ENCODE data around the gene CCDC28A. TPM values are rescaled to one million over a fixed set of nuclear protein-coding genes. Genes with fewer than 3 reads are reported as not detected.
A peak's percentile ranks its signal among the peaks of the same experiment; 100 is the strongest.

The CCDC28A gene
- total and polyA plus RNA-seq, 2 of the 4 experiments (the other 2 are of a cell fraction), result 6.8 to 8.0 TPM

DNA sequence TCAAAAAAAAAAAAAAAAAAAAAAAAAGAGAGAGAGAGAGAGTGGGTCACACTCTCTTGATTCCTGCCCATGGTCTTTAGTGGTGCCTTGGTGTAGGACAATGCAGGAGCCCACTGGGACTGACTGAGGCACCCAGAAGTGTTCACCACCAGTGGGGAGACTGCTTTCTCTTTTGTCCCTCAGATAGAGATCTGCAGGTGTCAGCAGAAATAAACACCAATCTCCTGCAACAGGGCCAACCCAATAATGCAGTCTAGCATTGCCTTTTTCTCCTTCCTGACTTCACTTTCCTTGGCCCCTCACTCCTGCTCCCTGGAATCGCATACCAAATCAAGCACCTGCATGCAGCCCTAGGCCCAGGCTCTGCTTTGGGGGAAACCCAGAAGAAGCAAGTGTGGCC, 39.0 kb upstream of the CCDC28A start:
- no peak overlapping the region for H3K9ac ChIP-seq (ENCODE audit: low read depth, low read length)
- CTCF ChIA-PET, result no interaction called here
- H2AFZ ChIP-seq (replicated peaks; ENCODE audit: low read length, poor library complexity), result no peak overlapping the region
- H3K9me3 ChIP-seq (ENCODE audit: control insufficient read depth, insufficient read depth, low read length), result 0 out of 2 replicates have a peak, but pooled peaks cover 1% of the 10 kb centered on the region
- in situ Hi-C loops (cut with MboI; ENCODE audit: low sequenced_read_pairs) (no loop called here), intact Hi-C loops (cut with micrococcal nuclease) (no loop called here), dilution Hi-C loops (cut with HindIII; ENCODE audit: low sequenced_read_pairs, unreplicated experiment) (no loop called here)
- no CpG with 5 or more reads among the region's 1 CpG for WGBS, 2 experiments (ENCODE audit: extremely low coverage in 2 of 2, insufficient read length in 1 of 2)
- no peaks in the 10 kb centered on the region for H3K9me1 ChIP-seq (ENCODE audit: insufficient read depth, low read length)
- no peak overlapping the region for H3K14ac ChIP-seq (replicated peaks; ENCODE audit: low read depth, low read length)
- DNase-seq (no peak), ATAC-seq (ENCODE audit: low read depth) (no peak)
- H2BK15ac ChIP-seq (ENCODE audit: low read depth, low read length), result no peak overlapping the region
- POLR2A ChIA-PET (ENCODE audit: unreplicated experiment), result no interaction called here
- H2BK120ac ChIP-seq (ENCODE audit: low read depth, low read length), result no peak overlapping the region
- H2AK9ac ChIP-seq (replicated peaks; ENCODE audit: low read depth, low read length, poor library complexity), result no peak overlapping the region
- peak; percentile 51 for TF ChIP-seq MAFK (IDR thresholded peaks at IDR 0.05; ENCODE audit: low read depth, low read length)
- no peak for TF ChIP-seq BHLHE40 (IDR thresholded peaks at IDR 0.05; ENCODE audit: low read depth, low read length)
- no peak overlapping the region for H2BK5ac ChIP-seq (ENCODE audit: low read depth, low read length, poor library complexity, severe bottlenecking)
- H3K4me1 ChIP-seq (ENCODE audit: control insufficient read depth, insufficient read depth, low read length), result no peaks in the 10 kb centered on the region
- no peak overlapping the region for H3K18ac ChIP-seq (ENCODE audit: low read depth, low read length)
- H4K20me1 ChIP-seq (ENCODE audit: insufficient read depth, low read length), result no peaks in the 10 kb centered on the region
- H2AK5ac ChIP-seq (ENCODE audit: low read depth, low read length), result no peak overlapping the region
- no peak overlapping the region for H3K4ac ChIP-seq (ENCODE audit: low read depth, low read length)
- BruUV-seq (replicated peaks), result no TSS peak
- H3K36me3 ChIP-seq (ENCODE audit: control insufficient read depth, insufficient read depth, low read length), result no peaks in the 10 kb centered on the region
- no peaks in the 10 kb centered on the region for H3K27me3 ChIP-seq (ENCODE audit: control insufficient read depth, insufficient read depth, low read length)
- no peak overlapping the region for H2BK20ac ChIP-seq (ENCODE audit: low read depth, low read length)
- no peaks in the 10 kb centered on the region for H3K79me1 ChIP-seq (ENCODE audit: low read depth in 1 of 2, low read length in 2 of 2)
- no peak overlapping the region for H3K4me3 ChIP-seq (ENCODE audit: insufficient read depth, low read depth, low read length)
- no peak overlapping the region for H3K4me2 ChIP-seq (ENCODE audit: low read depth, low read length)
- no peak overlapping the region for H4K5ac ChIP-seq (ENCODE audit: low read depth, low read length)
- H3K27ac ChIP-seq (ENCODE audit: insufficient read depth, low read length), result no peak overlapping the region
- no peak overlapping the region for H3K23ac ChIP-seq (ENCODE audit: low read depth, low read length)
- H3K56ac ChIP-seq (ENCODE audit: extremely low read depth, insufficient read depth, low read length), result no peak overlapping the region
- no peak overlapping the region for H4K91ac ChIP-seq (ENCODE audit: insufficient read depth, low read depth, low read length)
- no peak overlapping the region for H4K8ac ChIP-seq (ENCODE audit: low read depth in 2 of 2, low read length in 2 of 2)
